Measurements from ENCODE around the gene CCND2.

GRCh38 chr12:4270831-4271716 lies 2.5 kb upstream of the CCND2 start:
- no peak for TF ChIP-seq REST (tag by site-specific recombination; IDR thresholded peaks at IDR 0.05)
- TF ChIP-seq, protein P1, sequence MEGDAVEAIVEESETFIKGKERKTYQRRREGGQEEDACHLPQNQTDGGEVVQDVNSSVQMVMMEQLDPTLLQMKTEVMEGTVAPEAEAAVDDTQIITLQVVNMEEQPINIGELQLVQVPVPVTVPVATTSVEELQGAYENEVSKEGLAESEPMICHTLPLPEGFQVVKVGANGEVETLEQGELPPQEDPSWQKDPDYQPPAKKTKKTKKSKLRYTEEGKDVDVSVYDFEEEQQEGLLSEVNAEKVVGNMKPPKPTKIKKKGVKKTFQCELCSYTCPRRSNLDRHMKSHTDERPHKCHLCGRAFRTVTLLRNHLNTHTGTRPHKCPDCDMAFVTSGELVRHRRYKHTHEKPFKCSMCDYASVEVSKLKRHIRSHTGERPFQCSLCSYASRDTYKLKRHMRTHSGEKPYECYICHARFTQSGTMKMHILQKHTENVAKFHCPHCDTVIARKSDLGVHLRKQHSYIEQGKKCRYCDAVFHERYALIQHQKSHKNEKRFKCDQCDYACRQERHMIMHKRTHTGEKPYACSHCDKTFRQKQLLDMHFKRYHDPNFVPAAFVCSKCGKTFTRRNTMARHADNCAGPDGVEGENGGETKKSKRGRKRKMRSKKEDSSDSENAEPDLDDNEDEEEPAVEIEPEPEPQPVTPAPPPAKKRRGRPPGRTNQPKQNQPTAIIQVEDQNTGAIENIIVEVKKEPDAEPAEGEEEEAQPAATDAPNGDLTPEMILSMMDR (tag by site-specific recombination; IDR thresholded peaks at IDR 0.05) = no peak
- TF ChIP-seq YY1 (tag by site-specific recombination; IDR thresholded peaks at IDR 0.05) = no peak
- TF ChIP-seq ZBTB7A (tag by site-specific recombination; IDR thresholded peaks at IDR 0.05; ENCODE audit: low read depth) = no peak
- TF ChIP-seq ZNF18 (tag by site-specific recombination; IDR thresholded peaks at IDR 0.05) = no peak
- no peak for TF ChIP-seq HOXA7 (CRISPR knock-in tag; IDR thresholded peaks at IDR 0.05; ENCODE audit: borderline replicate concordance)
- no peak for TF ChIP-seq GFI1B (tag by site-specific recombination; IDR thresholded peaks at IDR 0.05)
- TF ChIP-seq ZNF548 (tag by site-specific recombination; IDR thresholded peaks at IDR 0.05) = no peak
- no peak for TF ChIP-seq PBX3 (CRISPR knock-in tag; IDR thresholded peaks at IDR 0.05)

Data from HEK293 (cell line).